Measurements from ENCODE around the gene KCNQ1.

Gene KCNQ1

GRCh38 chr11:2865922-2866577, 421.2 kb downstream of the KCNQ1 start:
- no peak for DNase-seq (ENCODE audit: low read depth, low spot score)

DNA sequence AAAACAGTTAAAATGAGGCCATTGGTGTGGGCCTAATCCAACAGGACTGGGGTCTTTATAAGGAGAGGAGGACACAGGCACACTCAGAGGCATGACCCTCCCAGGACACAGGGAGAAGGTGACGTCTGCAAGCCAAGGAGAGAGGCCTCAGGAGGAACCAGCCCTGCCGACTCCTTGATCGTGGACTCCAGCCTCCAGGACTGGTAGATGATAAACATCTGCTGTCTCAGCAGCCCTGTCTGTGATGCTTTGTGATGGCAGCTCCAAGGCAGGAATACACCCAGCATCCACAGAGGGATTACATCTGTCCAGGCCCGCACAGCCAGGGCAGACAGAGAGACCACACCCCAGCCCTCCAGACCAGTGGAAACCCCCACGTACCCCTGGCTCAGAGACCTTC, 422.3 kb downstream of the KCNQ1 start:
- no peak overlapping the region for H3K4me3 ChIP-seq (ENCODE audit: low read length)
- DNase-seq (ENCODE audit: low read depth, low spot score), result no peak

More at GRCh38 chr11:2865922-2866577, 421.2 kb downstream of the KCNQ1 start:
- no peak overlapping the region for H3K4me3 ChIP-seq (ENCODE audit: low read length)

DNA sequence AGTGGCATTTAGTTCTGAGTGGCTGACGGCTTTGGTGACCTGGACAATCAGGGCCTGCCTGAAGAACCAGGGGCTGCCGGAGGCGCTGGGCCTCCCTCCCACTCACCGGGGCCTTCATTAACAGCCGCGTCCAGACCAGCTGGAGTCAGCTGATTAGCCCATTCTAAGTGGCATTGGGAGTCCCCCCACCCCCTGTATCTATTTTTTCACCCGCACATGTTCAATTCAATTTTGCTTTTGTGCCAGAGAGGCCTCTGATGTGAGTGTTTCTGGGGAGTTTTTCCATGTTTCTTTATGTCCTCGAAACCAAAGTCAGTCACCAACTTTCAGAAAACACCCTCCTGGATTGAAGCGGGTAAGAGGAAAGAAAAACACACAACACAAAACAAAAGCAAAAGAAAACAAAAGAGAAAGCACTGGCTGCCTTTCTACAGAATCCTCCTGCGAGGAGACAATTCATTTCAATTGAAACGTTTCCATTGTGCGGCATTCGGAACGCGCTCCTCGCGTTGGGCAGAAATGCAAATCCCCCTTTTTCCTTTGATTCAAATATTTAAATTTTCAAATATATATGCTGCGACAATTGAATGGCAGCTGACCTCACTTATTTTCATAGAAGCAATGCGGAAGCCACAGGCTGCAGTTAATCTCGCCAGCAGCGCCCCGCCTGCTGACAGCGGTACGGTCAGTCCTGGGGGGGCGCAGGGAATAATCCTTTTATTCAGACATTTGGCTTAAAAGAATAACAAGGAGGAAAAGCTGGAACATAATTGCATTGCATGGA, 423.1 kb downstream of the KCNQ1 start:
- no peak overlapping the region for H3K4me3 ChIP-seq (ENCODE audit: low read length)
- no peak for DNase-seq (ENCODE audit: low read depth, low spot score)

DNA sequence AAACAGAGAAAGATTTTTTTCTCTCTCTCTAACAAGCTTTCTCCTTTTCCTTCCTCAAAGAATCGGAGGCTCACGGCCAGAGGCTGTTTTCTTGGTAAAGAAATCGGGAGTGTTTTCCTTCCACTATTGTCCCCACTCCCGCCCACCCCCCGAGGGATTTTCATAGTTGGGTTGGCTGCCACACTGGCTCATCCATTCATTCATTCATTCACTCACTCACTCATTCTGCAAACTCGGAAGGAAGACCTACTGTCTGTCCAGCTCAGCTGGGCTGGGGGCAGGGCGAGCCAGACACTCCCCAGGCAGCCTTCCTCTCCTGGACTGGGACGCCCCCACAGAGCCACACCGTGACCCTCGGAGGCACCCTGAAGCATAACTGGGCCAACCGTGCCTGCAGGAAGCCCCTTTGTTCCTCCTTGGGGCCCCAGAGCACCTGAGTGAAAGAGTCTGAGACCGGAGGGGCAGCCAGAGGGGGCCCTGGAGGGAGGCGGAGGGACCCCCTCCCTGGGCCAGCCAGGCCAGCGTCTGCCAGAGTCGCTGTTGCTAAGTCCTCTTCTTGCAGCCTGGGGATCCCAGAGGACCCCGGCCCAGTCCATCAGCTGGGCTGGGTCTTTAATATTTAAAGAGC, 423.8 kb downstream of the KCNQ1 start:
- no peak for DNase-seq (ENCODE audit: low read depth, low spot score)
- no peak overlapping the region for H3K4me3 ChIP-seq (ENCODE audit: low read length)

DNA sequence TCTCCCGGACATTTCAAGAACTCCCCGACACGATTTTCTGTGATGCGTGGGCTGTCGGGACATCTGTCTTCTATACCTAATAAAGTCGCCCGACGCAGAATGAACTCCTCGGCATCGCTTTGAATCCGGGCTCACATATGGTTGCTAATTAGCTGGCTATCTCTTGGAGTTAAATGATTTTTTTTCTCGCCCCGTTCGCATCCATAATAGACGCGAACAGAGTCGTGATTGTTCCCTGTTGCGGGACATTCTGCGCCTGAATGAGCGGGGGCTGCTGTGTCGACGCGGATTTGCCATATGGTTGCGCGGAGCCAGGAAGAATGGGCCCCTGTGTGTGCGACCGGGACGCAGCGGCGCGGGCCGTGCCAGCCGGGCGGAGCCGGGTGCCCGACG, 424.3 kb downstream of the KCNQ1 start:
- no peak overlapping the region for H3K4me3 ChIP-seq (ENCODE audit: low read length)
- DNase-seq (ENCODE audit: low read depth, low spot score), result no peak

DNA sequence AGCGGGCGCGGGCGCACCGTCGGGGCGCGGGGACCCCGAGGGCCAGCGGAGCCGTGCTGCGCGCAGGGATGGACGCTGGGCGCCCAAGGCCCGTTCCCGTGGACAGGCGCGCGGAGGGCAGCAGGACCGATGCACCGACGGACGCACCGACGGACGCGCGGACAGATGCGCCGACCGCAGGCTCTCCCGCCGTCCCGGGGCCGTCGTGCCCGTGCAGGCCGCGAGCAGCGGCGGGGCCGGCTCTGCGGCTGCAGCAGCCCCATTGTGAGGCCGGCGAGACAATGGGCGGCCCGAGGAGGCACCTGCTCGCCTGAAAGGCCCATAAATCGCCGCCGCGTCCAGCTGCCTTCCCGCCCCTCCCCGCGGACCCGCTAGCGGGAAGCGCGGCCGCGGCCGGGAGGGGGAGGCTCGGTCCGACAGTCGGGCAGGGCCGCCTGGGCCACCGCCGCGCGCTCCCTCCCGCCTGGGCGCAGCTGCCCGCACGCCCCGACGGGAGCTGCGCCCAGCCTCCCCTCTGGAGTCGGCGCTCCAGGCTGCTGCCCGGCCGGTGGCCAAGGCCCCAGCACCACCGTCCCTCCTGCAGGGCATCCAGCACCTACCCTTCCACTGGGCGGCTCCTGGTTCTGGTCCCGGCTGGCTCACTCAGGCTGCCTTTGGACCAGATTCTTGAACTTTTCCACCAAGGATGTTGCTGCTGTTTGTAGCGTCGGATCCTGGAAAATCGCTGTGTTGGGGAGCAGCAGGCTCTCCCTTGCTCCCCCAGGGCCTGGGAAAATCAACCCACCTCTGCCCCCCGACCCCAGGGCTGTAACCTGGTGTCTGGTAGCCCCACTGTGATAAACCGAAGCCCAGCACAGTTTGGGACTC, 425.0 kb downstream of the KCNQ1 start:
- no peak overlapping the region for H3K4me3 ChIP-seq (ENCODE audit: low read length)

DNA sequence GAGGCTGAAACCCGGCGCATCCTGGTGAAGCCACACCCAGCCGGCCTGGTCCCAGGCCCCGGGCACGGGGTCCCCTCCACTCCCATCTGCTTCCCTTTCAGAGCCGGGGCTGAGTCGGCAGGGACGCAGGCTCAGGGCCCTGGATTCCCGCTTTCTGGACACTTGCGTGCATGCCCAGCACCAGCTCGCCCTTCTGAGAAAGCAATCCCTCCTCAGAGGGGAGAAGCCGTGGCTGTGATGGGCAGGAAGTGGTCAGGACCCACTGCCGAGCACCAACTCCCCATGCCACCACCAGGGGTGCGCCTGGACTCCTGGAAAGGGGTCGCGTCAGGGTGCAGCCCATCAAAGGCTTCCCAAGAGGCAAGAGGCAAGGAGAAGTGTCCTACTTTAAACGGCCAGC, 425.7 kb downstream of the KCNQ1 start:
- no peak overlapping the region for H3K4me3 ChIP-seq (ENCODE audit: low read length)

More for the DNA sequence above, 425.0 kb downstream of the KCNQ1 start:
- no peak for DNase-seq (ENCODE audit: low read depth, low spot score)

DNA sequence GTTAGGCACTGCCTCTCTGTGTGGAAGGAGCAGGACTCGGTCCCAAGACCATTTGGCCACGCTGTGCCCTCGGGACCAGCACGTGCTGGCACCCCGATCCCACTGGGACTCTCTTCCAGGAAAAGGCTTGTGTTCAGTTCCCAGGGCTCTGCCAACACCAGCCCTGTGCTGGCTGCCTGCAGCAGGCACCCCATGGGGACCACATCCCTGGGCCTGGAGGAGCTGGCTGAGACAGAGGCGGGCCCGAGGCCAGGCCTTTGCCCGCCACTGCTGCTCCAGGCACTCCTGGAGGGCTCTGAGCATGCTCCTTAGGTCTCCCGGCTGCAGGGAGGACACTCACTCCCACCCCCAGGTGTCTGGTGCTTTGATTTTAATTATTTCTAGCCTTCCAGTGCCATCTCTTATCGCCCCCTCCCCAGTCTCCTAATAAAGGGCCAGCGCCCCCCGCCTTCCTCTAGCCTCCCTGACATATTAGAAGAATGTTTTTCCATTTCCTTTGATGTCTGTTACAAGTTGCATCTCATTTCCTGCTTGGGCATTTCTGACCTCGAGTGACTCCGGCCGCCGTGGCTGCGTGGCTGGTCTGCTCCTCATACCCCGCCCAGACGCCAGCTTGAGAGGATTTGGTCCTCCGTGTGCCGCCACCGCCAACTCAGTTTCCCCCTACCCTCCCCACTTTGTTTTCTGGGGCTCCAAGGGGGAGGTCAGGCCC, 426.3 kb downstream of the KCNQ1 start:
- DNase-seq (ENCODE audit: low read depth, low spot score), result no peak
- H3K4me3 ChIP-seq (ENCODE audit: low read length), result no peak overlapping the region

More for the DNA sequence above, 425.7 kb downstream of the KCNQ1 start:
- DNase-seq (ENCODE audit: low read depth, low spot score), result no peak

DNA sequence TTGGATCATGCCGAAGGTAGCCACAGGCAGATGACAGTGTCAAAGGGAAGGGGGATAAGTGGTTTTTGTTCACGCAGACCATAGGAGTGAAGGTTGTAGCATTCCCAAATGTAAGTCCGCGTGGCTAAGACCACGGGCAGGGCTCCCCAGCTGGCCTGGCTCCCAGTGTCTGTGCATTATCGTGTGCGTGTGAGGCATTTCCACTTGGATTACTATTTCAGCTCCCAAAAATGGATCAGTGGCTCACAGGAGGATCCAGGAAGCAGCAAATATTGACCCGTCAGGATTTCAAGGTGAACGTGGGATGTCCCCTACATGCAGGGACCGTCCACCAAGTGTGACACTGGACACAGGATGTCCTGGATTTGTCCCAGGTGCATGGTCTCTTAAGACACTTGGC, 430.2 kb downstream of the KCNQ1 start:
- DNase-seq (ENCODE audit: low read depth, low spot score), result no peak
- no peak overlapping the region for H3K4me3 ChIP-seq (ENCODE audit: low read length)

DNA sequence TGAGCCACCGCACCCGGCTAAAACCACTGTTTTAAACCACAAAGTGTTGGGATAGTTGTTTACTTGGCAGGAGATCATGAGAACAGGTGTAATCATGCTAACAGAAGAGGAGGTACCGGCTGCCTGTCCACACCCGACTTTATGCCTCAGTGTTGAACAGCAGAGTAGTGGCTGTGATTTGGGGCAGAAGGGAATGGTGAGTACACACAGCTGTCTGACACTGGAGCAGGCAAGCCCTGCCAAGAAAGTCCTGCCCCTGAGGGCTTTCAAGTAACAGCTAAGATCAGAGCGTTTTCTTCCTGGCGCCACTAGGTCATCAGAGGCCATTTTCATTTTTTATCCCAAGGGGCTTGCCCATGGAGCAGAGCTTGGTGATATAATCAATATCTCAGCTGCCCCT, 432.7 kb downstream of the KCNQ1 start:
- no peak for DNase-seq (ENCODE audit: low read depth, low spot score)
- H3K4me3 ChIP-seq (ENCODE audit: low read length), result no peak overlapping the region

DNA sequence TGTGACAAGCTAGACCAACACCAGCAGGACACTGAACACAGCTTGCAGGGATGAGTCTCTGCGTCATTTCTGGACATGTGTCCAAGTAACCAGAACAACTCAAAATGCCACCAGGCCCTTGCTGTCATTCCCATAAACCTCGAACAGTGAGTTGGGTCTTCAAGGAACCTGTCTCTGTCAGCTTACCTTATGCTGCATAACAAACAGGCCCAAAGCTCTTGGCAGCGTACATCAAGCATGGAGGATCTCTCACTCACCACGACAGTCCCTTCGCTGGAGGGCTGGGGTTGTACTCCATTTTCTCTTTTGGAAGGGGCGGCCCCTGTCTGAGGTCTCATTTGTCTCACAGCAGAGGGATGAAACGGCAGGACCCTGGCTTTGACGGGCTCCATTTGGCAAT, 434.0 kb downstream of the KCNQ1 start:
- no peak overlapping the region for H3K4me3 ChIP-seq (ENCODE audit: low read length)
- no peak for DNase-seq (ENCODE audit: low read depth, low spot score)

GRCh38 chr11:2880646-2881045, 435.8 kb downstream of the KCNQ1 start:
- no peak for DNase-seq (ENCODE audit: low read depth, low spot score)
- no peak overlapping the region for H3K4me3 ChIP-seq (ENCODE audit: low read length)

GRCh38 chr11:2881076-2881980, 436.5 kb downstream of the KCNQ1 start:
- no peak for DNase-seq (ENCODE audit: low read depth, low spot score)

GRCh38 chr11:2881981-2882375, 437.2 kb downstream of the KCNQ1 start:
- H3K4me3 ChIP-seq (ENCODE audit: low read length), result no peak overlapping the region
- no peak for DNase-seq (ENCODE audit: low read depth, low spot score)

More at GRCh38 chr11:2881076-2881980, 436.5 kb downstream of the KCNQ1 start:
- H3K4me3 ChIP-seq (ENCODE audit: low read length), result no peak overlapping the region

GRCh38 chr11:2882396-2883110, 437.7 kb downstream of the KCNQ1 start:
- no peak for DNase-seq (ENCODE audit: low read depth, low spot score)
- no peak overlapping the region for H3K4me3 ChIP-seq (ENCODE audit: low read length)

GRCh38 chr11:2883640-2883978, 438.8 kb downstream of the KCNQ1 start:
- DNase-seq (ENCODE audit: low read depth, low spot score), result no peak
- no peak overlapping the region for H3K4me3 ChIP-seq (ENCODE audit: low read length)
